ENCODE measurements around the gene SWI5. TPM values are rescaled to one million over a fixed set of nuclear protein-coding genes. Genes with fewer than 3 reads are reported as not detected.

The SWI5 gene
- total and polyA plus RNA-seq, 9 of the 15 experiments (the other 6 are each of a cell fraction or from before 2014, with no cell fraction given), result 62.8 to 133 (median 95.9) TPM

- TF ChIP-seq PBX2 (CRISPR knock-in tag; IDR thresholded peaks at IDR 0.05; ENCODE audit: low read depth) (no peak), PBX2 (tag; conservative IDR thresholded peaks at IDR 0.05; ENCODE audit: low read depth) (no peak), THAP12 (CRISPR knock-in tag; IDR thresholded peaks at IDR 0.05) (0 out of 2 replicates have a peak, but pooled peaks have one; percentile 19), ZNF583 (CRISPR knock-in tag; IDR thresholded peaks at IDR 0.05) (no peak)
Observed at GRCh38 chr9:128254362-128254761, 21.7 kb upstream of the SWI5 start (continued).
